ENCODE measurements around the gene P2RY8.
"Not testable (repeated sequence)": the region's sequence is repeated elsewhere in the genome, so short reads cannot be mapped to it uniquely, and the experiment has no call there.

The P2RY8 gene

DNA sequence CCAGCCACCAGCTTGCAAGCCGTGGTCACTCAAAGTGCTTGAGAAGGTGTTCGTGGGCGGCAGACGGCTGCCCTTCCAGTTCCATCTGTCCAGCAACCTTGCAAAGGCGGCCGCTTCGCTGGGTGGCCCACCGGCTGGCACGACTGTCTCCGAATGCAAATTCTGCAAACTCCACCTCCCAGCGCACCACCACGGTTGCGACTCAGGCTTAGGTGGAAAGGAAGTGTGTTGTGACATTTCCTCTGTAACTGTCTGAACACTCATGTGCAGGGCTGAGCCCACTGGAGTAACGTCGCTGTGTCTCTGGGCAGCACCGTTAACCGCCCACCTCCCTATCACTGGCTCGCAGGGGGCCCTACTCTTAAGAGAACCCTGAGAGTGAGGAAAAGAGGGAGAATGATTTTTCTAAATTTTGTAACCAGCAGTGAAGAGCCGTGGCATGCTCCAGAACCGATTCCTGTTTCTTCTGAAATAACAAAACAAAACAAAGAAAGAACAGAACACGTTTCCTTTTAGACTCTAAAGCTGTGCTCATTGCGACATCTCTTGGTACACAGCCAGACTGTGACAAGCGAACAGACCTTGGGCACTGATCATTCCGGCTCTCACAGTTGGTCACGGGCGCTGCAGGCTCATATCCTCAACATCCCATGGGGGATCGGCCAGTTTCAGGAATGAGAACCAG lies at the start of gene P2RY8:
Gene P2RY8 (minus strand): TSS at position 155 of the 685 bp plus-strand sequence. CDS start 70,627 bp downstream, outside the sequence.
- peak; percentile 54 to 69 for DNase-seq (ENCODE audit: low read depth in 2 of 2)

DNA sequence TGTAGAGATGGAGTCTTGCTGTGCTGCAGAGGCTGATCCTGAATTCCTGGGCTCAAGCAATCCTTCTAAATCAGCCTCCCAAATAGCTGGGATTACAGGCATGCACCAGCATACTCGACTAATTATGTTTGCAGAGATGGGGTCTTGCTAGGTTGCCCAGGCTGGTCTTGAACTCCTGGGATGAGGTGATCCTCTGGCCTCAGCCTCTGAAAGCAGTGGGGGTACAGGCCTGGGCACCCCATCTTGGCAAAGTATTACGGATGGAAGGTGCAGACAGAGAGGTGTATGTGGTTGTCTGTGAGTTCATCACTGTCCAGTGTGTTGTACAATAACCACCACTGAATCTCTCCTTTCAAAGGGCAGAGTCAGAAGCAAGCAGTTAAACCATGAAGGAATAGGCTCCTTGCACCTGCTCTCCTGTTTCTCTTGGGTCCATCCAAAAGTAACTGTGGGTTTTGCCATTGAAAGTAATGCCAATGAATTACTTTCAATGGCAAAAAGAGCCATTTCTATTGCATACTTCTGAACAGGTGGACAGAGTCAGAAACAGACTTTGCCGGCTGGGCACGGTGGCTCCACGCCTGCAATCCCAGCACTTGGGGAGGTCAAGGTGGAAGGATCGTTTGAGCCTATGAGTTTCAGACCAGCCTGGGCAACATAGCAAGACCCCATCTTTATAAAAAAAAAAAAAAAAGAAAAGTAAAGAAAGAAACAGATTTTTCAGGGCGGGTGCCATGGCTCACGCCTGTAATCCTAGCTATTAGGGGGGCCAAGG lies 47.4 kb upstream of the P2RY8 start:
- no peak for DNase-seq (ENCODE audit: low read depth in 2 of 2)

DNA sequence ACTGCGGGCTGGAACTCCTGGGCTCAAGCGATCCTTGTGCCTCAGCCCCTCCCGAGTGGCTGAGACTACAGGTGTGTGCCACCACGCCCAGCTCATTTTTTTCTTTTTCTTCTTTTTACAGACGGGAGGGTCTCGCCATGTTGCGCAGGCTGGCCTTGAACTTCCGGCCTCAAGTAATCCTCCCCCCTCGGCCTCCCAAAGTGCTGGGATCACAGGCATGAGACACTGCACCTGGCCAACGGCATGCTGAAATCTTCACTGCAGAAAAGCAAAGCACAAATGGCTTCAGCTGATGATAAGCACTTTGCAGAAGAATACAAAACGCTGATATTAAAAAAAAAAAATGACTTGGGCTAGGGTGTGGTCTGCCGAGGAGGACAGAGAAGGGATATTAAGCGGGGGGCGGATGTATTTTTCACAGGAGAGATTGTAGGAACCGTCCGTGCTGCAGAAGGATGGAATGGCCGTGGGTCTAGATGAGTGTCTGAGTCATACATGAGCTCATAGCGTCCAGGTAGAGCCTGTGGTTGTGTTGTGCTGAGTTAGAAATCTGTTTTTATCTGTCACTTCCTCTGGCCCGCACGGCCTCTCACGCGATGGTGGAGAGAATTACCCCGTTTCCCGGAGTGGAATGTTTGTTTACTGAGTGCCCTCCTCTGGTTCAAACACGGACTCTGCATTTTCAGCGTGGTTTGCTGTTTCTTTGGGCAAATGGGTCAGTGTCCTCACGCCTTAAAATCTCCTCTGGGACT lies 45.9 kb upstream of the P2RY8 start:
- DNase-seq (ENCODE audit: low read depth in 2 of 2), result peak in 1 of 2 donors; percentile 42

GRCh38 chrX:1581132-1581531 lies 44.1 kb upstream of the P2RY8 start:
- peak in 1 of 2 donors; percentile 43 for DNase-seq (ENCODE audit: low read depth in 2 of 2)

DNA sequence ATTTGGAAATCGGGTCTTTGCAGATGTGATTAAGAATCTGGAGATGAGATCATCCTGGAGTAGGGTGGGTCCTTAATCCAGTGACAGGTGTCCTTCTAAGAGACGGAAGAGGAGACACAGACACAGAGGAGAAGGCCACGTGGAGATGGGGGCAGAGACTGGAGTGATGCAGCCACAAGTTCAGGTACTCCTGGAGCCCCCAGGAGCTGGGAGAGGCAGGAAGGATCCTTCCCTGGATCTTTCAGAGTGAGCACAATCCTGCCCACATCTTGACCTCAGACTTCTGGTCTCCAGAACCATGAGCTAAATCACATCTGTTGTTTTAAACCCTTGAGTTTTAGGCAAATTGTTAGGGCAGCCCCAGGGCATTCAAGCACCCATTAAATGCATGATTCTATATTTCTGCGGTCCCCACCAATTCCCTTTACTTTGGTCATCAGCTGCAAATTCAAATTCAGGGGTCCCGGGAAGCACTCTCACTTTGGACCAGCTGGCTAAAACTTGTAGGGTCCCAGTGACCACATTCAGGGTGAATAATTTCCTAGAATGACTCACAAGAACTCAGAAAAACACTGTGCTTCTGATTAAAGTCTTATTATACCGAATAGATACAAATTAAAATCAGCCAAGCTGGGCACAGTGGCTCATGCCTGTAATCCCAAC lies 41.7 kb upstream of the P2RY8 start:
- DNase-seq (ENCODE audit: low read depth in 2 of 2), result no peak

DNA sequence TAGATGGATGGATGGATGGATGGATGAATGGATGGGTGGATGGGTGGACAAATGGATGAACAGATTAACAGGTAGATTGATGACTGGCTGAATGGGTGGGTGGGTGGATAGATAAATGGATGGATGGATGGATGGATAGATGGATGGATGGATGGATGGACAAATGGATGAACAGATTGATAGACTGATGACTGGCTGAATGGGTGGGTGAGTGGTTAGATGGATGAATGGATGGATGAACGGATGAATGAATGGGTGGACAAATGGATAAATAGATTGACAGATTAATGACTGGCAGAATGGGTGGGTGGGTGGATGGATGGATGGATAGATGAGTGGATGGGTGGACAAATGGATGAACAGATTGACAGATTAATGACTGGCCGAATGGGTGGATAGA lies 40.9 kb upstream of the P2RY8 start:
- no peak for DNase-seq (ENCODE audit: low read depth in 2 of 2)

DNA sequence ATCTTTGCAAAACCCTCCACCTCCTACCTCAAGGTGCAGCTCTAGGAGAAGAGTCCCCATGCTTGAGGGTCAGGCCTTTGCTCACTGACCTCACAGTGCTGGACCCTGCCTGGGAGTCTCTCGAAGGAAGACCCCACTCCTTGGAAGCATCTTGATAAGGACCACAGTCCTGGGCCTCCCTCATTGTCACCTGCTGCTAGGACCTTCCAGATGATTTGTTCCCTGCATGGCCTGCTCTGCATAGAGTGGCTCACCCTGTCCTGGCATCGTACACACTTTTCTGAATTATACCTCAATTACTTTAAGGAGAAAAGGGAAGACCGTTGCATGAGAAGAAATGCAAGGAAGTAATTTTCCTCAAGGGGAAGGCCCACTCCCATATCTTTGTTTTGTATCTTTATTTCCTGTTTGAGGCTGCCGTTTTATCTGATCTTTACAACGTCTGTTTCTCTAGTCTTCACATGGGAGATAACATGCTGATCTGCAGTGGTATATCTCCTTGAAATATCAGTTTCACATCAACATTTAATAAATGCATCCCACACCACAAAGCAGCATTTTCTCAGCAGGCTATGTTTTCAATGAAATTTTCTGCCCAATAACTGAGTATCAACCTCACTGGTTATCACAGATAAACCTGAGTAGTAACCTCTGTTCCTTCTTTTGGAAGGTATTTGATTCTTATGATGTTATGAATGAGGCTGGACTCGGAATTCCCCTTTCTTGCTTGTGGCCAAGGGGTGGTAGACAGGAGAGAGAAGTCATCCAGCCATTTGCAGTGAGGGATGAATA lies 39.4 kb upstream of the P2RY8 start:
- DNase-seq (ENCODE audit: low read depth in 2 of 2), result no peak

DNA sequence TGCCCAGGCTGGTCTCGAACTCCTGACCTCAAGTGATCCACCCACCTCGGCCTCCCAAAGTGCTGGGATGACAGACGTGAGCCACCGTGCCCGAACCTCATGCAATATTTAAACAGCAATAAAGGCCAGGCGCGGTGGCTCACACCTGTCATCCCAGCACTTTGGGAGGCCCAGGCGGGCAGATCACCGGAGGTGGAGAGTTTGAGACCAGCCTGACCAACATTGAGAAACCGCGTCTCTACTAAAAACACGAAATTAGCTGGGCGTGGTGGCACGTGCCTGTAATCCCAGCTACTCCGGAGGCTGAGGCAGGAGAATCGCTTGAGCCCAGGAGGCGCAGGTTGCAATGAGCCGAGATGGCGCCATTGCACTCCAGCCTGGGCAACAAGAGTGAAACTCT lies 37.2 kb upstream of the P2RY8 start:
- not testable (repeated sequence) for DNase-seq (ENCODE audit: low read depth in 2 of 2)

DNA sequence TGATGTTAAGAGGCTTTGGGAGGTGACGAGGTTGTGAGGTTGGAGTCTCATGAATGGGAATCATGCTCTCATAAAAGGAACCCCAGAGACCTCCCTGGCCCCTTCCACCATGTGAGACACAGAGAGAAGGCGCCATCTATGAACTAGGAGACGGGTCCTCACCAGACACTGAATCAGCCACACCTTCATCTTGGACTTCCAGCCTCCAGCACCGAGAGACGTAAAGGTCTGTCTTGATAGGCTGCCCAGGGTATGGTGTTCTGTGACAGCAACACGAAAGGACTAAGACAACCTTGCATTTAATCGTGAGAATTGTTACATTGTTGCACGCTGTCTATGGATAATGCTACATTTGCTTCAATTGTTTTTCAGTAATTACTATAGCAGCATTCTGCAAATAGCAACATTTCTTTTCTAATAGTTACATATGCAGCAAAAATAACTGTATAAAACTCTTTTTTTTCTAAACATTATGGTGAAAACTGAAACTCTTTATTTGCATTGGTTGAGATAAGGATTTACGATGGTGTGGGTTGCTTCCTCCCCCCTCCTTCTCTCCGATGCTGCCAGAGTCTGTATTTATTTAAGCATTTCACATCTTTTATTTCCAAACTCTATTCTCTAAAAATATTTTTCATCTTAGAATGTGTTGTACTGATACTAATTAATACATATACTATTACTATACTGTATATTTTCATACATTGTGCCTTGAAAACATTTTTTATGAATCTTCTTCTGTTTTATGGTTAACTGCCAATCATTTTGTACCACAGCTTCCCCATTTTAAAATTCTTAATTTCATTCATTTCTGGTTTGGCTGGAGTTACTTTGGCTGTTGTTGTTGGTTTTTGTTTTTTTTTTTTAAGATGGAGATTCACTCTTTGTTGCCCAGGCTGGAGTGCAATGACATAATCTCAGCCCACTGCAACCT lies 28.0 kb upstream of the P2RY8 start:
- DNase-seq (ENCODE audit: low read depth in 2 of 2), result no peak

- DNase-seq (ENCODE audit: low read depth in 2 of 2), result not testable (repeated sequence)
Measured at GRCh38 chrX:1564077-1564476, 27.1 kb upstream of the P2RY8 start.

DNA sequence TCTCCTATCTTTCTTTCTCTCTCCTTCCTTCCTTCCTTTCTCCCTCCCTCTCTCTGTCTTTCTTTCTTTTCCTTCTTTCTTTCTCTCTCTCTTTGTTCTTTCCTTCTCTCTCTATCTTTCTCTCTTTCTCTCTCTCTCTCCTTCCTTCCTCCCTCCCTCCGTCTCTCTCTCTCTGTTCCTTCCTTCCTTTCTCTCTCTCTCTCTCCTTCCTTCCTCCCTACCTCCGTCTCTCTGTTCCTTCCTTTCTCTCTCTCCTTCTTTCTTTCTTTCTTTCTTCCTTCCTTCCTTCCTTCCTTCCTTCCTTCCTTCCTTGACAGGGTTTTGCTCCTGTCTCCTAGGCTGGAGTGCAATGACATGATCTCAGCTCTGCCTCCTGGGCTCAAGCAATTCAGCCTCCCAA lies 24.2 kb upstream of the P2RY8 start:
- DNase-seq (ENCODE audit: low read depth in 2 of 2), result no peak

- no peak for DNase-seq (ENCODE audit: low read depth in 2 of 2)
Measured at GRCh38 chrX:1558761-1559468, 21.9 kb upstream of the P2RY8 start.

- DNase-seq (ENCODE audit: low read depth in 2 of 2), result not testable (repeated sequence)
Measured at GRCh38 chrX:1557442-1557841, 20.5 kb upstream of the P2RY8 start.

DNA sequence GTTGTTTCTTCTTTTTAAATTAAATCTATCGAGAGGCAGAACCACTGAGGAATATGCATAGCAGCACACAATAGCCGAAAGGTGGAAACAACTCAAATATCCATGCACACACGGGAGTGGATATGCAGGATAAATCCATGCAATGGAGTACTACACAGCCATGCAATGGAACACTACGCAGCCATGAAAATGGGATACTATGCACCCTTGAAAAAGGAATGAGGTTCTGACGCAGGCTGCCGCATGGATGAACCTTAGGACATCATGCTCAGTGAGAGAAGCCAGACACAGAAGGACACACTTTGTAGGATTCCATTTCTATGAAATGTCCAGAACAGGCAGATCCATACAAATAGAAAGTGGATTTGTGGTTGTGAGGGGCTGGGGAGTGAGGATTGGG lies 18.4 kb upstream of the P2RY8 start:
- DNase-seq (ENCODE audit: low read depth in 2 of 2), result no peak

GRCh38 chrX:1554469-1555210 lies 17.7 kb upstream of the P2RY8 start:
- DNase-seq (ENCODE audit: low read depth in 2 of 2), result no peak

- DNase-seq (ENCODE audit: low read depth in 2 of 2), result no peak
Measured at GRCh38 chrX:1551959-1552546, 15.1 kb upstream of the P2RY8 start.

DNA sequence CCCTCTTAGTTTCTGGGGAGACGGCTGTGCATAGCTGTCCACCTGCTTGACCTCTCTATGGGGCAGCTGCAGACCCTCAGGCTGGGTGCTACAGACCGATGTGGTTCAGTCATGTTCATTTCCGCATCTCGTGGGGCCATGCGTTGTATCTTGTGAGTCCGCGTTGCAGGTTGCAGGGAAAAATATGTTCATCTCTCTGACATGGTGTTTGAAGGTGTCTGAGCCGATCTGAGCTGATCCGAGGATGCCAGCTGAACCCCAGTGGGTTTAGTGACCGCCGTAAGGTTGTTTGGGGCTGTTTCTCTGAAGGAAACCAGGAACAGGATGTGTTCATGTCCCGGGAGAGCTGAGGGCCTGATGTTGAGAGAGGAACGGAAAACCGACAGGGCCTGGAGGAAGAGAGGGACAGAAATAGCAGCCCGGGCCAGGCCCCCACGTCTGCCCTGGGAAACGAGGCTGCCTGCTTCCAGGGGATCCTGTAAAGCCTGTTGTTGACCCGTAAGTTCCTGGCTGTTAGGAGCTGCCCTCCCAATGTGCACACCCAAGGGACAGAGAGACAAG lies 9.8 kb upstream of the P2RY8 start:
- DNase-seq (ENCODE audit: low read depth in 2 of 2), result no peak
